PC-9 (cell line): ENCODE data around the gene LTBP3. TPM values are rescaled to one million over a fixed set of nuclear protein-coding genes. Genes with fewer than 3 reads are reported as not detected.

ENCODE experiments used
- BruUV-seq: library from RNA; stranded (reverse); fragments of 400-500 nt; replicated peaks from 2 replicates; lab custom pipeline; 2021; lab: Mats Ljungman, UMichigan
- CTCF ChIA-PET: fragments of 300-600 bp; sonication (Branson Sonifier 250); formaldehyde crosslinking; loops from one replicate; lab custom pipeline; 2022; ENCODE audit warnings: antibody characterized with exemption; lab: Charles Lee
- POLR2A ChIA-PET: fragments of 300-600 bp; sonication (Branson Sonifier 250); formaldehyde crosslinking; loops from one replicate; lab custom pipeline; 2022; ENCODE audit warnings: antibody characterized with exemption; ENCODE audit not compliant: unreplicated experiment; lab: Charles Lee
- DNase-seq, 2 experiments: peaks; one replicate each; pipeline versions ENCODE4 v3.0.0 to v3.0.0-alpha.2; 2015 to 2022; ENCODE audit warnings: mixed read lengths in 1 of 2
- H2AFZ ChIP-seq: fragments of 200-600 bp; sonication (generic); 2 replicates; pipeline ENCODE4 v1.8.1; 2017; ENCODE audit warnings: antibody characterized with exemption
- H3F3A ChIP-seq: fragments of 200-600 bp; sonication (generic); 2 replicates; pipeline ENCODE4 v1.8.1; 2017; ENCODE audit warnings: antibody characterized with exemption, mild to moderate bottlenecking, low read depth; ENCODE audit not compliant: insufficient read depth
- H3K27ac ChIP-seq: fragments of 200-600 bp; sonication (generic); 2 replicates; pipeline ENCODE4 v1.6.1; 2016; ENCODE audit warnings: mixed run types
- H3K27me3 ChIP-seq: fragments of 200-600 bp; sonication (generic); 2 replicates; pipeline ENCODE4 v1.6.1; 2016; ENCODE audit warnings: low read depth, mixed run types; ENCODE audit not compliant: insufficient read depth
- H3K36me3 ChIP-seq: fragments of 200-600 bp; sonication (generic); 2 replicates; pipeline ENCODE4 v1.6.1; 2016; ENCODE audit warnings: low read depth, mixed run types
- H3K4me1 ChIP-seq: fragments of 200-600 bp; sonication (generic); replicated peaks from 2 replicates; pipeline ENCODE4 v1.6.1; 2016; ENCODE audit warnings: mixed run types; ENCODE audit not compliant: insufficient read depth
- H3K4me2 ChIP-seq: fragments of 200-600 bp; sonication (generic); 2 replicates; pipeline ENCODE4 v1.6.1; 2017; ENCODE audit warnings: mixed run types
- H3K4me3 ChIP-seq: fragments of 200-600 bp; sonication (generic); 2 replicates; pipeline ENCODE4 v1.6.1; 2016; ENCODE audit warnings: mixed run types
- H3K79me2 ChIP-seq: fragments of 200-600 bp; sonication (generic); 2 replicates; pipeline ENCODE4 v1.6.1; 2017; ENCODE audit warnings: low read depth, mixed run types
- H3K9me2 ChIP-seq: fragments of 200-600 bp; sonication (generic); 2 replicates; pipeline ENCODE4 v1.8.1; 2017; ENCODE audit warnings: mild to moderate bottlenecking; ENCODE audit not compliant: insufficient read depth
- H3K9me3 ChIP-seq: fragments of 200-600 bp; sonication (generic); 2 replicates; pipeline ENCODE4 v1.8.1; 2016; ENCODE audit warnings: low read depth; ENCODE audit not compliant: insufficient read depth
- H4K20me1 ChIP-seq: fragments of 200-600 bp; sonication (generic); 2 replicates; pipeline ENCODE4 v1.8.1; 2017; ENCODE audit not compliant: insufficient read depth
- EZH2 ChIP-seq: fragments of 200-600 bp; sonication (generic); IDR thresholded peaks from 2 replicates; pipeline ENCODE4 v1.8.0; 2017; ENCODE audit warnings: antibody characterized with exemption, low read depth
- intact Hi-C: fragments of 100-400 bp; cut with micrococcal nuclease; formaldehyde crosslinking; loops from one replicate; pipeline ENCODE4 v1.10.0; 2022; ENCODE audit not compliant: unreplicated experiment
- total RNA-seq: library from RNA; stranded (reverse); gene quantifications from 2 replicates; pipeline ENCODE4 v1.2.3, GENCODE V29; 2021
- TF ChIP-seq, protein P1 (sequence below): fragments of 200-600 bp; sonication (generic); conservative IDR thresholded peaks from 2 replicates; pipeline ENCODE4 v1.6.1; 2017; ENCODE audit warnings: mixed run types, antibody characterized with exemption, mild to moderate bottlenecking, moderate library complexity

The LTBP3 gene
- total RNA-seq, 1 experiment from 2014 or later = 455 TPM

GRCh38 chr11:65553301-65554001 is 4.7 kb downstream of the LTBP3 start:
- Histone ChIP-seq H3K36me3 (peaks cover 31% of the 10 kb centered on the region), H3K27me3 (no peaks in the 10 kb centered on the region), H3K9me2 (no peaks in the 10 kb centered on the region), H3K9me3 (no peaks in the 10 kb centered on the region), H3K4me1 (peaks cover 42% of the 10 kb centered on the region), H4K20me1 (peaks cover 16% of the 10 kb centered on the region), H3K79me2 (peaks cover 50% of the 10 kb centered on the region), H3K4me2 (peak overlapping the region; percentile 86), H3F3A (peaks cover 64% of the 10 kb centered on the region), H2AFZ (no peak overlapping the region), H3K4me3 (peak overlapping the region; percentile 60), H3K27ac (peak overlapping the region; percentile 63)
- TF ChIP-seq, protein P1, sequence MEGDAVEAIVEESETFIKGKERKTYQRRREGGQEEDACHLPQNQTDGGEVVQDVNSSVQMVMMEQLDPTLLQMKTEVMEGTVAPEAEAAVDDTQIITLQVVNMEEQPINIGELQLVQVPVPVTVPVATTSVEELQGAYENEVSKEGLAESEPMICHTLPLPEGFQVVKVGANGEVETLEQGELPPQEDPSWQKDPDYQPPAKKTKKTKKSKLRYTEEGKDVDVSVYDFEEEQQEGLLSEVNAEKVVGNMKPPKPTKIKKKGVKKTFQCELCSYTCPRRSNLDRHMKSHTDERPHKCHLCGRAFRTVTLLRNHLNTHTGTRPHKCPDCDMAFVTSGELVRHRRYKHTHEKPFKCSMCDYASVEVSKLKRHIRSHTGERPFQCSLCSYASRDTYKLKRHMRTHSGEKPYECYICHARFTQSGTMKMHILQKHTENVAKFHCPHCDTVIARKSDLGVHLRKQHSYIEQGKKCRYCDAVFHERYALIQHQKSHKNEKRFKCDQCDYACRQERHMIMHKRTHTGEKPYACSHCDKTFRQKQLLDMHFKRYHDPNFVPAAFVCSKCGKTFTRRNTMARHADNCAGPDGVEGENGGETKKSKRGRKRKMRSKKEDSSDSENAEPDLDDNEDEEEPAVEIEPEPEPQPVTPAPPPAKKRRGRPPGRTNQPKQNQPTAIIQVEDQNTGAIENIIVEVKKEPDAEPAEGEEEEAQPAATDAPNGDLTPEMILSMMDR = no peak
- TF ChIP-seq EZH2 = no peak
- intact Hi-C loops = no loop called here
- ChIA-PET CTCF (interaction anchor here (0.5 to 0.7 kb wide), 4 partner anchors 17 to 200 kb away, joined by 3 to 5 read pairs (median 3); partner anchors contain the start of genes FAM89B and ZNRD2), POLR2A (interaction anchor here (0.5 to 1.4 kb wide), 11 partner anchors 12 to 183 kb away, joined by 3 to 15 read pairs (median 4); partner anchors contain the start of genes FAM89B, KCNK7, NEAT1 and PCNX3)
- no TSS peak for BruUV-seq
- DNase-seq = peak; percentile 79 to 93

DNA sequence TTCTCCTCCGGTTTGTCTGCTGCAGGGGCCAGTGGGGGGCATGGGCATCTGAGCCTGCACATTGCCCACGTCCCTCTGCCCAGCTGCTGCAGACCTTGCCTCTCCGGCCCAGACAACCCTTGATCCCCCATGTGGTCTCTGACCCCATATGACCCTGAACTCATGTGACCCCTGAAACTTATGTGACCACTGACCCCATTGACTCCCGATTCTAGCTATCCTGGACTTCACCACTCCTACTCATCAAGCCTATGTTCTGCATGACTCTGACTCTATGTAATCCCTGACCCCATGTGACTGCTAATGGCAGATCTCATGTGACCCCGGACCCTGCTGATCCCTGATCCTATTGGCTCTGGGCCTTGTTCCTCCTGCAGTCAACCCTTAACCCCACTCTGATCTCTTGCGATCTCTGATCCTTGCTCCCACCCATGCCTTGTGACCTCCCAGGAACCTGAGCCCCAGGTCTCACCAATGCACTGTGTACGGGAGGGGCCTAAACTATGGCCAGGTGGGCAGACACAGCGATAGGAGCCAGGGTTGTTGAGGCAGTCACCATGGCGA is 5.7 kb downstream of the LTBP3 start:
- intact Hi-C loops = no loop called here
- Histone ChIP-seq H3K4me3 (no peak overlapping the region), H3K79me2 (peaks cover 48% of the 10 kb centered on the region), H3K9me3 (no peaks in the 10 kb centered on the region), H3F3A (peaks cover 69% of the 10 kb centered on the region), H3K27ac (no peak overlapping the region), H3K9me2 (no peaks in the 10 kb centered on the region), H3K4me1 (peaks cover 42% of the 10 kb centered on the region), H3K4me2 (no peak overlapping the region), H3K36me3 (peaks cover 40% of the 10 kb centered on the region), H2AFZ (no peak overlapping the region), H4K20me1 (peaks cover 16% of the 10 kb centered on the region), H3K27me3 (no peaks in the 10 kb centered on the region)
- DNase-seq = no peak
- no TSS peak for BruUV-seq
- POLR2A ChIA-PET = interaction anchor here (0.6 to 1.4 kb wide), 2 partner anchors 19 to 20 kb away, joined by 3 to 4 read pairs; partner anchors contain the start of gene FAM89B
- CTCF ChIA-PET = interaction anchor here (0.5 kb wide), 1 partner anchor 25 kb away, joined by 3 read pairs; no protein-coding TSS in a partner anchor
- TF ChIP-seq, protein P1 = peak; percentile 28; the same call in 1 of the 2 replicates
- TF ChIP-seq EZH2 = no peak

GRCh38 chr11:65551572-65552387 is 6.4 kb downstream of the LTBP3 start:
- DNase-seq = peak; percentile 63 to 75
- Histone ChIP-seq H3K4me2 (no peak overlapping the region), H3F3A (peaks cover 70% of the 10 kb centered on the region), H3K27me3 (no peaks in the 10 kb centered on the region), H3K27ac (no peak overlapping the region), H4K20me1 (peaks cover 17% of the 10 kb centered on the region), H3K4me3 (no peak overlapping the region), H3K9me3 (no peaks in the 10 kb centered on the region), H2AFZ (no peak overlapping the region), H3K9me2 (no peaks in the 10 kb centered on the region), H3K4me1 (peaks cover 41% of the 10 kb centered on the region), H3K36me3 (peaks cover 47% of the 10 kb centered on the region), H3K79me2 (peaks cover 42% of the 10 kb centered on the region)
- CTCF ChIA-PET = interaction anchor here (0.5 to 1.2 kb wide), 2 partner anchors 10 to 24 kb away, joined by 3 read pairs; no protein-coding TSS in a partner anchor
- TSS peak; percentile 5 for BruUV-seq
- intact Hi-C loops = no loop called here
- TF ChIP-seq EZH2 = no peak
- TF ChIP-seq, protein P1 = peak; percentile 70
- POLR2A ChIA-PET = interaction anchor here (0.5 kb wide), 1 partner anchor 290 kb away, joined by 3 read pairs; the partner anchor contains the start of gene POLA2
